Aorta (tissue), 5 donors: ENCODE data around the gene NUBP2. TPM values are rescaled to one million over a fixed set of nuclear protein-coding genes. Genes with fewer than 3 reads are reported as not detected.

Source experiments
- ATAC-seq: fragments of 200-7000 bp; cut with Tn5 transposase; one replicate; pipeline ENCODE4 v1.9.1; 2022; ENCODE audit warnings: moderate library complexity; ENCODE audit not compliant: low FRiP score
- DNase-seq, 2 donors: peaks; one replicate each; pipeline ENCODE4 v3.0.0-alpha.2; 2020
- H3K27ac ChIP-seq, 2 donors: one replicate each; pipeline ENCODE4 v1.5.1; 2013; ENCODE audit warnings: low read length in 2 of 2, mild to moderate bottlenecking in 2 of 2, moderate library complexity in 2 of 2, control low read depth in 1 of 2, inconsistent platforms in 1 of 2, low read depth in 1 of 2
- H3K27me3 ChIP-seq, 2 donors: one replicate each; pipeline ENCODE4 v1.6.1; 2013; ENCODE audit warnings: control low read depth in 1 of 2, low read length in 1 of 2, mild to moderate bottlenecking in 1 of 2, moderate library complexity in 1 of 2; ENCODE audit not compliant: insufficient read depth in 2 of 2, control insufficient read depth in 1 of 2
- H3K36me3 ChIP-seq, 2 donors: one replicate each; pipeline ENCODE4 v1.6.1; 2013; ENCODE audit warnings: control low read depth in 1 of 2, low read length in 1 of 2, mild to moderate bottlenecking in 1 of 2; ENCODE audit not compliant: insufficient read depth in 2 of 2, control insufficient read depth in 1 of 2
- H3K4me1 ChIP-seq, 2 donors: one replicate each; pipeline ENCODE4 v1.6.1; 2013; ENCODE audit warnings: low read length in 2 of 2, control low read depth in 1 of 2, mild to moderate bottlenecking in 1 of 2, moderate library complexity in 1 of 2; ENCODE audit not compliant: insufficient read depth in 2 of 2, control insufficient read depth in 1 of 2
- H3K4me3 ChIP-seq, 2 donors: one replicate each; pipeline ENCODE4 v1.5.1; 2013; ENCODE audit warnings: low read length in 2 of 2, control low read depth in 1 of 2, mild to moderate bottlenecking in 1 of 2
- H3K9me3 ChIP-seq: one replicate; pipeline ENCODE4 v1.6.1; 2013; ENCODE audit warnings: mild to moderate bottlenecking, low read length; ENCODE audit not compliant: control insufficient read depth
- WGBS, 2 donors: extraction: QIAGEN DNeasy Blood & Tissue Kit; methylation state at CpG; one replicate each; pipeline ENCODE4 v1.1.7; 2013; 5-methylcytosine and 5-hydroxymethylcytosine counted together
- intact Hi-C, 2 donors: fragments of 100-400 bp; cut with DNase I; formaldehyde crosslinking; loops; one replicate each; pipeline versions ENCODE4 v1.14.2 to v1.15.0; 2022
- long read RNA-seq, 2 donors: library from polyadenylated mRNA; unstranded; transcript quantifications; one replicate each; pipeline ENCODE4 v2.0.0, GENCODE V29; 2020 to 2021
- polyA plus RNA-seq, 2 donors: library from polyadenylated mRNA; stranded (reverse); fragments of 200-250 nt; gene quantifications; one replicate each; pipeline ENCODE4 v1.2.3, GENCODE V29; 2013
- total RNA-seq, 2 donors: library from RNA; stranded (reverse); fragmentation: NEBNext Ultra II Directional; extraction: Animal tissue kit (Norgen Biotek cat#: 25700); gene quantifications; one replicate each; pipeline ENCODE4 v1.2.1, GENCODE V29; 2021
- donor health status: healthy with polysubstance abuse.
- donor health status: Bipolar disorder and iron deficiency.
- donor health status: DM: no; HTN: no; CAD: no.
- donor health status: DM: no; HTN: no; CAD: no.
- donor health status: DM: yes; HTN: yes; CAD: no.

The NUBP2 gene, protein sequence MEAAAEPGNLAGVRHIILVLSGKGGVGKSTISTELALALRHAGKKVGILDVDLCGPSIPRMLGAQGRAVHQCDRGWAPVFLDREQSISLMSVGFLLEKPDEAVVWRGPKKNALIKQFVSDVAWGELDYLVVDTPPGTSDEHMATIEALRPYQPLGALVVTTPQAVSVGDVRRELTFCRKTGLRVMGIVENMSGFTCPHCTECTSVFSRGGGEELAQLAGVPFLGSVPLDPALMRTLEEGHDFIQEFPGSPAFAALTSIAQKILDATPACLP
- 10 to 100 TPM; 30.7 to 32.9 TPM for total RNA-seq
- polyA plus RNA-seq = 10 to 100 TPM; 55.3 to 92.4 TPM
- long read RNA-seq, donor 1, transcript NUBP2-201 (7 exons, 1,413 nt) = major isoform, 97 of 169 reads
- long read RNA-seq, donor 1, transcript NUBP2-215 (6 exons, 1,173 nt) = minor isoform, 41 of 169 reads
- long read RNA-seq, donor 1, transcript NUBP2-211 (5 exons, 2,196 nt) = minor isoform, 8 of 169 reads
- long read RNA-seq, donor 1, partial matches to known transcripts = 6 of 169 reads
- long read RNA-seq, donor 1, other reads (novel, unspliced or antisense) = 14 of 169 reads
- long read RNA-seq, donor 2, transcript NUBP2-215 (6 exons, 1,173 nt) = major isoform, 13 of 28 reads
- long read RNA-seq, donor 2, transcript NUBP2-201 (7 exons, 1,413 nt) = minor isoform, 6 of 28 reads
- long read RNA-seq, donor 2, partial matches to known transcripts = 3 of 28 reads
- long read RNA-seq, donor 2, other reads (novel, unspliced or antisense) = 3 of 28 reads

DNA sequence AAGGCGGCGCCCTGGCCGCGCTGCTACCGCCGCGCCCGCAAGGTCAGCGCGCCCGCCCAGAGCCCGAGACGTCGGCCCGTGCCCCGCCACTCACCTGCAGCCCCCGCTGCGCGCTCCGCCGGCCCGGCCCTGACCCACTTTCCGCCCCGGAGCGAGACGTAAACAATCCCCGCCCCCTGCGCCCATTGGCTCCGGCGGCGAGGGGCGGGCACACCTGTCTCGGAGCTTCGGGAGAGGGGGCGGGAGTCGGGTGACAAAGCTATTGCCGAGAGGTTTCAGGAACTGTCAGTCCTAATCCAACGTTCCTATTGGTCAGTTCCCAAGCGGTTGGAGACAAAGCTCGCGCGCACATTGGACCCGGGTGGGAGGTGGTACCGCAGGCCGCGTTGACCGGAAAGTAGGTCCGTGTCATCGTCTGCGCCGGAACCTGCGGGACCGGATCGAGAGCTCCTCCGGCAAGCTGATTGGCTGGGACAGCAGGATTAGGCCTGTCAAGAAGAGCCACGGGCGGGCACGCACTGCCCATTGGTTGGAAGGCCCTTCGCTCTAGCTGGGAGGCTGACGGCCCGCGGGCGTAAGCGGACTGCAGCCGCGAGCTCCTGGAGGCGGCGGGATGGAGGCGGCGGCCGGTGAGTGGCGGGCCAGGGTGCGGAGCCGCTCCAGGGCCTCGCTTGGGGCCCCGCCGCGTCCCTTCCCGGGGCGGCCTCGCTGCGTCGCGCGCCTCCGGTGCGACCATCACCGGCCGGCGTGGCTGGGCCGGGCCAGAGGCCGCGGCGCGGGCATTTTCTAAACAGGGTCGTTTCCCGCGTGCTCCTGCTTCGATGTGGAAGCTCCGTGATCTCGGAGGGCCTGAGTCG lies at the start of gene NUBP2, which contains the start of gene SPSB3:
Gene NUBP2, plus strand, starts transcription at position 553 of the 857 bp plus-strand sequence. Its CDS starts 61 bp downstream, at position 614.
Gene SPSB3, minus strand, starts transcription at position 164 of the 857 bp plus-strand sequence. CDS start 1,088 bp downstream, outside the sequence.
- DNase-seq = peak; percentile 100
- peak within 1 kb of the TSS in 1 of 2 donors; percentile 53 for H3K27ac ChIP-seq
- peak; percentile 96 for ATAC-seq
- H3K9me3 ChIP-seq = no peaks in the 10 kb centered on the region
- no peaks in the 10 kb centered on the region for H3K27me3 ChIP-seq
- WGBS, 2 donors = 0% methylated on average over 69 to 102 of the region's 102 CpGs
- H3K4me1 ChIP-seq = no peaks in the 10 kb centered on the region
- intact Hi-C loops = loop anchor here in 1 of 2 donors (5.0 kb wide), 2 partner anchors 45 to 475 kb away; partner anchors contain the start of genes FAHD1, HAGH and UBE2I
- H3K4me3 ChIP-seq = peak within 1 kb of the TSS; percentile 77 to 81
- no peaks in the 10 kb centered on the region for H3K36me3 ChIP-seq

DNA sequence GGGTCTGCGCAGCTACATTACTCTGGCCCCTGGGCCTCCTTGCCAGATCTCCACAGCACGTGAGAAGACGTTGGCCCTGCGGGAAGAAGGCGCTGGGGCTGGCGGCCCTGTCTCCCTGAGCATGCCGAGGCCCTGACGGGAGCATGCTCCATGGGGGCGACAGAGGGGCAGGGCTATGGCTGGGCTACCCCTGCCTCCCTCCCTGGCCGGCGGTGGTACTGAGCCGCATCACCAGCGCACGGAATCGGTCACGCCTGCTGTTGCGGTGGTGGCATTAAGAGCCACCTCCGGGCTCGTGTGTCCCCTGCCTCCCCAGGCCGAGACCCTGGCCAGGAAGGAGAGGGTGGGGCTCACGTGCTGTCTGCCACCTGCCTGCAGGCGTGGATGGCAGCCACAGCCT lies 48.6 kb upstream of the NUBP2 start:
- no peak overlapping the region for H3K27ac ChIP-seq
- ATAC-seq = no peak

DNA sequence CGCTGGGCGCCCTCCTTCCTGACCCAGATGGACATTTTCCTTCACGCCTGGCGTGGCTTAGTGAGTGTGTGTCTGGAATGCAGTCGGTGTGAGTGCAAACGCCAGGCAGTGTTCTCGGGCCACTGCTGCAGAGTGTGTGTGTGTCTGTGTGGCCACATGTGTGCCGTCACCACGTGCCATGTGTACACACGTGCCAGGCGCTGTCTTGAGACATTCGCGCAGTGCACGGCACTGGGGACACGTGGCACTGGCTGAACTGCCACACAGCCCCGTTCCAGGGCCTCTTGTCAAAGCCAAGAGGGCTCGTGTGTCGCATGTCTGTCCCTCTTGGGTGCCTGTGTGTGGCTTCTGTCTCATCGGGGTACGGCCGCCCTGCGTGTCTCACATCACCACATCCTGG lies 47.9 kb upstream of the NUBP2 start:
- no peak overlapping the region for H3K4me3 ChIP-seq
- H3K4me1 ChIP-seq = no peaks in the 10 kb centered on the region
- no peaks in the 10 kb centered on the region for H3K9me3 ChIP-seq
- H3K36me3 ChIP-seq = no peaks in the 10 kb centered on the region
- intact Hi-C loops = no loop called here
- no peaks in the 10 kb centered on the region for H3K27me3 ChIP-seq
- 97 to 98% methylated on average over 22 of the region's 22 CpGs for WGBS, 2 donors
- DNase-seq (no peak), ATAC-seq (peak; percentile 19)
- H3K27ac ChIP-seq = no peak overlapping the region

More for the DNA sequence above, 48.6 kb upstream of the NUBP2 start:
- 92 to 94% methylated on average over 21 to 22 of the region's 22 CpGs for WGBS, 2 donors
- Histone ChIP-seq H3K4me1 (no peaks in the 10 kb centered on the region), H3K27me3 (no peaks in the 10 kb centered on the region), H3K4me3 (no peak overlapping the region), H3K9me3 (no peaks in the 10 kb centered on the region), H3K36me3 (no peaks in the 10 kb centered on the region)
- intact Hi-C loops = no loop called here
- DNase-seq = no peak

DNA sequence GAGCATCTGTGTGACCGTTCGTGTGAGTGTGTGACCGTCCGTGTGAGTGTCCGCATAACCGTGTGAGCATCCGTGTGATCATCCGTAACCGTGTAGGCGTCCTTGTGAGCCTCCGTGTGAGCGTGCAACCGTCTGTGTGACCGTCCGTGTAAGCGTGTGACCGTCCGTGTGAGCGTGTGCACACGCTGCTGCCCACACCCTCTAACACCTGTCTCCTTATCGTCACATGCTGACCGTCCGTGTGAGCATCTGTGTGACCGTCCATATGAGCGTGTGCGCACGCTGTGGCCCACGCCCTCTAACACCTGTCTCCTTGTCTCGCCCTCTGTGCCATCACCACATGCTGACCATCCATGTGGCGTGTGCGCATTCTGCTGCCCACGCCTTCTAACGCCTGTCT lies 42.5 kb upstream of the NUBP2 start:
- ATAC-seq (no peak), DNase-seq (no peak)
- Histone ChIP-seq H3K36me3 (no peaks in the 10 kb centered on the region), H3K4me1 (no peaks in the 10 kb centered on the region), H3K9me3 (no peaks in the 10 kb centered on the region), H3K27ac (no peak overlapping the region), H3K27me3 (no peaks in the 10 kb centered on the region), H3K4me3 (no peak overlapping the region)
- 97% methylated on average over 33 of the region's 33 CpGs for WGBS, 2 donors
- intact Hi-C loops = no loop called here

DNA sequence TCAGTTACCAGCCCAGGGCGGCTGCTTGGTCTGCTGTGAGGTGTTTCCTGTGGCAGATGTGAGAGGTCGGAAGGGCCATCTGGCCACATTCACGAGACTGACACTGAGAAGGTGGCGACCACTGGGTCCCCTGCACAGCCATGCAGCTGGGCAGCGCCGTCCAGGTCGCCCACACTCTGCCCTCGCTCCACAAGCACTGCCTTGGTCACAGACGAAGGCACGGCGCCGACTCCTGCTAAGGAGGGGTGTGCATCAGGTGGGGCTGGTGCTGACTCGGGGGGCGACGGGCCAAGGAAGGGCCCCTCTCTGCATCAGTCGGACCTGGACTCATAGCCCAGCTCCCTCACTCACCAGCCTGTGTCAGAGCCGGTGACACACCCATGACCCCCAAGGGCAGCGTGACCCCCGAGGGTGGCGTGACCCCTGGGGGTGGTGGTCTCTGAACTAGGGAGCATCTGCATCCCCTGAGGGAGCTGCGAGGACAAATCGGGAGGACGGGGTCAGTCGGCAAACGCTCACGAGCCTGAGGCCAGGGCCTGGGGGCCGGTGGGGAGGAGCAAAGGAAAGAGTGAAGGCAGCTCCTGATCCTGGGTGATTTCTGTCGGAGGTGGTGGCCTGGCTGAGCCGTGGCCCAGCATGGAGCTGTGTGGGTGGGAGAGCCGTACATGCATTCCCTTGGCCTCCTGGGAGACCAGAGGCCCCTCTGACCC lies 41.8 kb upstream of the NUBP2 start:
- no peak overlapping the region for H3K27ac ChIP-seq
- DNase-seq (no peak), ATAC-seq (peak; percentile 38)
- intact Hi-C loops = no loop called here
- H3K4me3 ChIP-seq = no peak overlapping the region
- no peaks in the 10 kb centered on the region for H3K9me3 ChIP-seq
- no peaks in the 10 kb centered on the region for H3K4me1 ChIP-seq
- no peaks in the 10 kb centered on the region for H3K27me3 ChIP-seq
- no peaks in the 10 kb centered on the region for H3K36me3 ChIP-seq
- whole genome bisulfite sequencing, 2 donors = 90 to 91% methylated on average over 29 to 30 of the region's 30 CpGs

DNA sequence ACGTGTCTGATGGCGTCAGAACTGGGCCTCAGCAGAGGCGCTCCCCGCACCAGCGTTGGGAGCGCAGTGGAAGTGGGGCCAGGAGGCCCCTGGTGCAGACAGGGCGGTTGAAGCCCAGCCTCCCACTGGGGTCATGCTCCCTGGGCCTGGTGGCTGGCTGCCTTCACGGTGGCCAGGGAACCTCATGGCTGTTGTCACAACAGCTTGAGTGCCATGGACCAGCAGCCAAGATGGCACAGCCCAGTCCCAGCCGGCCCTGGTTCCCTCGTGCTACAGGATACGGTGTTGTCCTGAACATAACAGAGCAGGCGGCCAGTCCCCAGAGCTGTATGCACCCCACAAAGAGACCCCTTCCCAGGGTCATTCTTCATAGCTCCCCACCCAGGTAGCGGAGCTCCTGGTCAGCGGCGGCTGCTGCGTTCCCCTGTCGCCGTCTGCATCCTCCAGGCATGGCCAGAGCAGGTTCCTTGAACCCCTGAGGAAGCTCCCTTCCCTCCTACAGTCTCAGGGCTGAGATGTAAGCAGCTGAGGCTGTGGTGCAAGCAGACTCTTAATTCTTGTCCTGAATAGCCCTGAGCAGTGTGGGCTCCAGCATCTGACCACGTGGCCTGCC lies 41.1 kb upstream of the NUBP2 start:
- intact Hi-C loops = no loop called here
- 90 to 93% methylated on average over 18 to 19 of the region's 19 CpGs for WGBS, 2 donors
- Histone ChIP-seq H3K9me3 (no peaks in the 10 kb centered on the region), H3K27me3 (no peaks in the 10 kb centered on the region), H3K4me3 (no peak overlapping the region), H3K36me3 (no peaks in the 10 kb centered on the region), H3K27ac (no peak overlapping the region), H3K4me1 (no peaks in the 10 kb centered on the region)
- no peak for DNase-seq
- peak; percentile 47 for ATAC-seq

DNA sequence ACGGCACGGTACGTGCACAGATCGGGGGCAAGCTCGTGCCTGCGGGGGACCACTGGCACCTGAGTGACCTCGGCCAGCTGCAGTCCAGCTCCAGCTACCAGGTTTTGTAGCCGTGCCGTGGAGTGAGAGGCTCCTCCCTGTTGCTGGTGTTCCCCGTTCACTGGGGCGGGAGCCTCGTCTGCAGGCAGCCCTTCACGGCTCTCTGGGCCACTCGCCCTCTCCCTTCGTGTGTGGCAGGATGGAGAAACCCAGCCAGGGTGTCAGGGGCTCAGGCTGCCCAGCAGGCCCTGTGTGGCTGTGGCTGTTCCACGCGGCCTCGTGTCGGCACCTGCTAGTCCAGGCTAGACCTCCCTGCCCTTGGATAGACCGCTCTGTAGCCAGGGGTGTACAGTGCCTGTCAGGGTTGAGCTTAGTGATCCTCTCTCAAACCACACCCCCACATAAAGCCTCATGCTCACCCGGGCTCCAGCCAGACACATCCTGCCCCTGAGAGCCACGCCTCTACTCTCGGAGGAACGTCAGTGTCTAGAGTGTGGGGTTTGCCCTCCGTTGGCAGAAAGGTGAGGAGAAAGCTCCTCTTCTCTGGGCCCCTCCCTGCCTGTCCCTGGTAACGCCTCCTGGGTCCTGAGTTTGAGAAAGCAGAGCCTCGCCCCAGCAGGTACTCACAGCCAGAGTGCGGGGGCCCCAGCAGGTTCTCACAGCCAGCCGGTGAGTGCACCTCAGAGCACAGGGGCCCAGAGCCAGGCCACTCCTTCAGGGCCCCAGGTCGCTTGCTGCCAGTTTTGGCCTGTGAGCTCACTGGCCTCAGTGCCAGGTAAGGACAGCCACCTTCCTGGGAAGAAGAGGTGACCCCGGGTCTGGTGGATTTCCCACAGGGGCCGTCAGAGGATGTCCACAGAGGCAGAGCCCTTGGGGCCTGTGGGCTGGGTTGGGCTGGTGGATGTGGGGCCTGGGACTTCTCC lies 39.1 kb upstream of the NUBP2 start:
- DNase-seq (no peak), ATAC-seq (no peak)
- H3K27me3 ChIP-seq = no peaks in the 10 kb centered on the region
- no peak overlapping the region for H3K4me3 ChIP-seq
- 89 to 90% methylated on average over 32 of the region's 32 CpGs for WGBS, 2 donors
- no peaks in the 10 kb centered on the region for H3K9me3 ChIP-seq
- H3K27ac ChIP-seq = no peak overlapping the region
- intact Hi-C loops = no loop called here
- peaks cover 0 to 8% of the 10 kb centered on the region in 2 donors for H3K36me3 ChIP-seq
- no peaks in the 10 kb centered on the region for H3K4me1 ChIP-seq
